Spleen (tissue), 11 donors: Measurements from ENCODE around the gene TCF7L2. TPM values are rescaled to one million over a fixed set of nuclear protein-coding genes. Genes with fewer than 3 reads are reported as not detected.

Experiments used
- DNase-seq: peaks from one replicate; pipeline ENCODE4 v3.0.0-alpha.2; 2020
- H3K27ac ChIP-seq, 8 donors: fragments of 200-600 bp; sonication (generic) in 7 of 8; 1 replicate in 4 of 8; 2 replicates in 4 of 8; pipeline versions ENCODE4 v1.5.0 to v1.8.0; 2016 to 2021; ENCODE audit warnings: inconsistent platforms in 4 of 8, mild to moderate bottlenecking in 4 of 8, moderate library complexity in 1 of 8
- H3K27me3 ChIP-seq, 7 donors: fragments of 200-600 bp; sonication (generic) in 6 of 7; replicated peaks in 1 of 7; 1 replicate in 4 of 7; 2 replicates in 3 of 7; pipeline versions ENCODE4 v1.5.0 to v1.8.0; 2016 to 2021; ENCODE audit warnings: inconsistent platforms in 3 of 7, mild to moderate bottlenecking in 1 of 7
- H3K36me3 ChIP-seq, 6 donors: fragments of 200-600 bp; sonication (generic) in 5 of 6; 1 replicate in 4 of 6; 2 replicates in 2 of 6; pipeline versions ENCODE4 v1.5.0 to v1.8.0; 2016 to 2021; ENCODE audit warnings: inconsistent platforms in 2 of 6
- H3K4me1 ChIP-seq, 6 donors: fragments of 200-600 bp; sonication (generic) in 5 of 6; 1 replicate in 3 of 6; 2 replicates in 3 of 6; pipeline versions ENCODE4 v1.5.0 to v1.8.0; 2016 to 2021; ENCODE audit warnings: inconsistent platforms in 3 of 6
- H3K4me3 ChIP-seq, 8 donors: fragments of 200-600 bp; sonication (generic) in 7 of 8; 1 replicate in 4 of 8; 2 replicates in 4 of 8; pipeline versions ENCODE4 v1.5.0 to v1.8.0; 2016 to 2021; ENCODE audit warnings: inconsistent platforms in 4 of 8, mild to moderate bottlenecking in 4 of 8, moderate library complexity in 2 of 8
- H3K9me3 ChIP-seq, 8 donors: fragments of 200-600 bp; sonication (generic) in 7 of 8; 1 replicate in 4 of 8; 2 replicates in 4 of 8; pipeline versions ENCODE4 v1.5.0 to v1.8.0; 2016 to 2021; ENCODE audit warnings: inconsistent platforms in 4 of 8
- CTCF ChIP-seq, 11 experiments: fragments of 200-600 bp in 7 of 11; fragments of 450-650 bp in 4 of 11; sonication (generic) in 4 of 11; IDR thresholded peaks in 8 of 11; conservative IDR thresholded peaks in 3 of 11; 1 replicate in 7 of 11; 2 replicates in 4 of 11; pipeline versions ENCODE4 v1.4.0 to v1.8.0; 2016 to 2021; ENCODE audit warnings: antibody characterized with exemption in 11 of 11, inconsistent platforms in 4 of 11, mild to moderate bottlenecking in 1 of 11
- POLR2A ChIP-seq, 3 donors: fragments of 450-650 bp; IDR thresholded peaks; one replicate each; pipeline ENCODE4 v1.5.1; 2017; ENCODE audit warnings: antibody characterized with exemption in 3 of 3, mild to moderate bottlenecking in 1 of 3
- POLR2AphosphoS5 ChIP-seq, 3 donors: sonication (generic); formaldehyde crosslinking; IDR thresholded peaks; one replicate each; pipeline ENCODE4 v1.5.1; 2017; ENCODE audit warnings: antibody characterized with exemption in 3 of 3
- WGBS, 5 donors: extraction: QIAGEN DNeasy Blood & Tissue Kit in 3 of 5; methylation state at CpG; one replicate each; pipeline versions ENCODE4 v1.1.5 to v1.1.7; 2013 to 2018; 5-methylcytosine and 5-hydroxymethylcytosine counted together
- intact Hi-C: fragments of 100-400 bp; cut with DNase I; formaldehyde crosslinking; loops from one replicate; pipeline ENCODE4 v1.15.0; 2023; ENCODE audit warnings: low total_unique reads
- polyA plus RNA-seq, 3 donors: library from polyadenylated mRNA; stranded (reverse); fragments of 200-250 nt; gene quantifications; one replicate each; pipeline ENCODE4 v1.2.1, GENCODE V29; 2013
- total RNA-seq, 7 donors: library from RNA; depleted of rRNA in 3 of 7; stranded (reverse); fragments of >200 nt in 3 of 7; fragmentation: NEBNext Ultra II Directional in 4 of 7; extraction: Animal tissue kit (Norgen Biotek cat#: 25700) in 4 of 7; gene quantifications; one replicate each; pipeline versions ENCODE4 v1.1.0 to v1.2.1, GENCODE V29; 2016 to 2021
- donor health status: healthy with polysubstance abuse.
- donor health status: DM: no; HTN: no; CAD: no; lungs with moderate emphysema.
- donor health status: DM: no; HTN: no; CAD: no.
- donor health status: Bipolar disorder and iron deficiency.
- donor health status: healthy.
- donor health status: DM: no; HTN: no; CAD: no.
- donor health status: DM: yes; HTN: yes; CAD: no.

Gene TCF7L2
- total and polyA plus RNA-seq, 10 donors = 4.6 to 85.6 (median 34.7) TPM

- H3K9me3 ChIP-seq = no peaks in the 10 kb centered on the region
- TF ChIP-seq CTCF (IDR thresholded peaks at IDR 0.05 in 8 of 11, conservative IDR thresholded peaks at IDR 0.05 in 3 of 11) = no peak
- TF ChIP-seq POLR2A (IDR thresholded peaks at IDR 0.05) = no peak
- TF ChIP-seq POLR2AphosphoS5 (IDR thresholded peaks at IDR 0.05) = no peak
- no peak overlapping the region for H3K4me3 ChIP-seq
- no peaks in the 10 kb centered on the region for H3K36me3 ChIP-seq
- peaks cover 0 to 19% (median 10%) of the 10 kb centered on the region in 6 donors for H3K4me1 ChIP-seq
- WGBS, 5 donors = 84 to 93% (median 92%) methylated on average over 4 of the region's 4 CpGs
- H3K27me3 ChIP-seq = no peaks in the 10 kb centered on the region
- intact Hi-C loops = no loop called here
- H3K27ac ChIP-seq = no peak overlapping the region
- no peak for DNase-seq
Measured at GRCh38 chr10:113085776-113086175, 135.7 kb downstream of the TCF7L2 start.

- TF ChIP-seq POLR2AphosphoS5 (IDR thresholded peaks at IDR 0.05) (no peak), POLR2A (IDR thresholded peaks at IDR 0.05) (no peak), CTCF (IDR thresholded peaks at IDR 0.05 in 8 of 11, conservative IDR thresholded peaks at IDR 0.05 in 3 of 11) (no peak)
- Histone ChIP-seq H3K27ac (no peak overlapping the region), H3K27me3 (no peaks in the 10 kb centered on the region), H3K4me1 (peaks cover 0 to 19% (median 10%) of the 10 kb centered on the region in 6 donors), H3K9me3 (no peaks in the 10 kb centered on the region), H3K4me3 (no peak overlapping the region), H3K36me3 (no peaks in the 10 kb centered on the region)
- intact Hi-C loops = no loop called here
- no peak for DNase-seq
Measured at GRCh38 chr10:113086282-113086681, 136.2 kb downstream of the TCF7L2 start.

GRCh38 chr10:113087165-113088029 lies 137.3 kb downstream of the TCF7L2 start:
- H3K27ac ChIP-seq = peak overlapping the region in 4 of 8 donors; percentile 19 to 46 (median 32)
- TF ChIP-seq POLR2A (IDR thresholded peaks at IDR 0.05) = no peak
- TF ChIP-seq POLR2AphosphoS5 (IDR thresholded peaks at IDR 0.05) = peak in 1 of 3 donors; percentile 60
- TF ChIP-seq CTCF (IDR thresholded peaks at IDR 0.05 in 8 of 11, conservative IDR thresholded peaks at IDR 0.05 in 3 of 11) = no peak
- no peak for DNase-seq
- H3K36me3 ChIP-seq = no peaks in the 10 kb centered on the region
- 41 to 71% (median 57%) methylated on average over 9 of the region's 9 CpGs for WGBS, 5 donors
- no peaks in the 10 kb centered on the region for H3K27me3 ChIP-seq
- no peak overlapping the region for H3K4me3 ChIP-seq
- peaks cover 0 to 24% (median 10%) of the 10 kb centered on the region in 6 donors for H3K4me1 ChIP-seq
- H3K9me3 ChIP-seq = no peaks in the 10 kb centered on the region
- intact Hi-C loops = no loop called here

GRCh38 chr10:113088194-113088593 lies 138.1 kb downstream of the TCF7L2 start:
- intact Hi-C loops = no loop called here
- no peak for DNase-seq
- WGBS, 5 donors = 92 to 100% (median 97%) methylated on average over 2 of the region's 2 CpGs
- H3K36me3 ChIP-seq = no peaks in the 10 kb centered on the region
- H3K4me1 ChIP-seq = peaks cover 4 to 32% (median 14%) of the 10 kb centered on the region in 6 donors
- H3K27me3 ChIP-seq = no peaks in the 10 kb centered on the region
- H3K9me3 ChIP-seq = peaks cover 0 to under 1% (median 0%) of the 10 kb centered on the region in 8 donors
- no peak overlapping the region for H3K4me3 ChIP-seq
- H3K27ac ChIP-seq = no peak overlapping the region
- TF ChIP-seq CTCF (IDR thresholded peaks at IDR 0.05 in 8 of 11, conservative IDR thresholded peaks at IDR 0.05 in 3 of 11) (no peak), POLR2AphosphoS5 (IDR thresholded peaks at IDR 0.05) (no peak), POLR2A (IDR thresholded peaks at IDR 0.05) (no peak)
